ENCODE results near the gene EDIL3.
"Not testable (repeated sequence)": the region's sequence is repeated elsewhere in the genome, so short reads cannot be mapped to it uniquely, and the experiment has no call there.

EDIL3 gene

DNA sequence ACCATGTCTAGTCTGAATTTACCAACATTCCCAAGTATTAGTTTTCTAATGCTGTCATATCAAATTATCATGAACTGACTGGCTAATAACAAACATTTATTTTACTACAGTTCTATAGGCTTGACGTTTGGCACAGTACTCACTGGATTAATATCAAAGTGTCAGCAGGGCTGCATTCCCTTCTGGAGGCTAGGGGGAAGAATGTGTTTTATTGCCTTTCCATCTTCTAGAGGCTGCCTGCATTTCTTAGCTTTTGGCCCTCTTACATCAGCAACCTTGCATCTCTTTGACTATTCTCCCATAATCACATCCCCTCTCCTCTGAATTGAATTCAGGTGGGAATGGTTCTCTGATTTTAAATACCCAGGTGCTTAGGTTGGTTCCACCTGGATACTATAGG, 84.7 kb downstream of the EDIL3 start:
- DNase-seq (ENCODE audit: low read depth), result no peak

DNA sequence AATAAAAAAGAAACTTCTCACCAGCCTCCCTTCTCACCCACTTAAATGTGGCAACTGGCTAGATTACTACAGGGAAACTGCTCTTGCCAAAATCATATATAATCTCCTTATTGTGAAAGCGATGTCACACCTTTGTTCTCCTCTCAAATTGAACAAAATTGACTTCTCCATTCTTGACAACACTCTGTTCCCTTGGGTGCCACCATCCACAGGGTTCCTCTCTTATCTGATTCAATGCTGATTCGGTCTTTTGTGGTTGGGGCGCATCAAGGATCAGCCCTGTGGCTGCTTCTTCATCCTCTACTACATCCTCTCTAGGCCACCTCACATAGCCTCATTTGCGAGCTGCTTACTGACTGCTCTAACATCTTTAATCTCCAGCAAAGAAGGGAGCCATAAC, 86.1 kb downstream of the EDIL3 start:
- no peak for DNase-seq (ENCODE audit: low read depth)

DNA sequence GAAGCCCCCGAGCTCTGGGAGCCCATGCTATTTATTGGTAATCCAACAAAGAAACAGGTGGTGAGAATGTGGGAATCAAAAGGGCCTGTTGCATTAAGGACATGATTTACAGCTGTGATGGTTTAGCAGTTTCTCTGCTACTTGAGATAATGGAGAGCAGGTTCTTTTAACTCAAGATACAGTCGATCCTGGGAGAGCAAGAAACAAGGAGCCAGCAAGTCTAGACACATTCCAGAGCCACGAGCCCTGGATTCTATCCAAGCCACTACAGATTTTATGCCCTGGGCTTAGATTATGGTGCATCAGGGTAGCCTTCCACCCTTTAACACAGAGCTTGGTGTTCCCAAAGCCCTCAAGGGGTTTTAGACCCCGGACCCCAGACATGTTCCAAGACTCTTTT, 87.0 kb downstream of the EDIL3 start:
- DNase-seq (ENCODE audit: low read depth), result not testable (repeated sequence)

DNA sequence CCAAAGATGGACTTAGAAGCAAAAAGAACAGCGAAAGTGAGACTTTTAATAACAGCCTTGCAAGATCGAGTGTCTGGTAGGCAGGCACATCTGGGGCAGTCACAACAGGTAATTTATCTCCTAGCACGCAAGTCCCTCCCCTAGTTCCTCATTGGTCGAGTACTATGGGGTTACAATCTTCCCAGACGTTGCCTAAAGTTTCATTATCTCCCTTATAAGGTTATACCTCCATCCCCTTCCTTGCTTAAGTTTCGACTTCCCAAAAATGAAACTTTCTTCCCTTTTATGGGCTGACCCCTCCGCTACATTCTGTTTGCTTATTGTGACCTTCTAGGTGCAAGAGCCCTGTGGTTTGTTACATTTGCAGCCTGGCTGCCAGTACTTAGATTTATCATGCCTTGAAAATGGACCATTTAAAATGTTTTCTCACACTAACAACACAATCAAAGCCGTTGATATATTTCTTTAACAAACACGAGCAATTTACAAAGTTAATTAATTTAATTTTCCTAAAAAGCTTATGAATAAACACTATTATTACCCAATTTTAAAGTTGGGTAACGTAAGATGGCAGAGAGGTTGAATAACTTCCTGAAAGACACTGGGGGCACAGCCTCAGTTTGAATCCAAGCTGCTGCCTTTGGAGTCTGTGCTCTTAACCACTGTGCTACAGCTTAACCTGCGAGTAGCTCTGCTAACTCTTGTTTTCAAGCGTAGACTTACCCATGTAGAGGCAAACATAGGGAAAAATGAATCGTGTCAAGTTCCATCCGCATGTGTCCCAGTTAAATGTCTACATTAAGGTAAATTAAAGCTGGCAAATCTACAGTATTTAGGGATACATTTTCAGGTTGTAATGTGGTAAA, 91.7 kb downstream of the EDIL3 start:
- DNase-seq (ENCODE audit: low read depth), result no peak

DNA sequence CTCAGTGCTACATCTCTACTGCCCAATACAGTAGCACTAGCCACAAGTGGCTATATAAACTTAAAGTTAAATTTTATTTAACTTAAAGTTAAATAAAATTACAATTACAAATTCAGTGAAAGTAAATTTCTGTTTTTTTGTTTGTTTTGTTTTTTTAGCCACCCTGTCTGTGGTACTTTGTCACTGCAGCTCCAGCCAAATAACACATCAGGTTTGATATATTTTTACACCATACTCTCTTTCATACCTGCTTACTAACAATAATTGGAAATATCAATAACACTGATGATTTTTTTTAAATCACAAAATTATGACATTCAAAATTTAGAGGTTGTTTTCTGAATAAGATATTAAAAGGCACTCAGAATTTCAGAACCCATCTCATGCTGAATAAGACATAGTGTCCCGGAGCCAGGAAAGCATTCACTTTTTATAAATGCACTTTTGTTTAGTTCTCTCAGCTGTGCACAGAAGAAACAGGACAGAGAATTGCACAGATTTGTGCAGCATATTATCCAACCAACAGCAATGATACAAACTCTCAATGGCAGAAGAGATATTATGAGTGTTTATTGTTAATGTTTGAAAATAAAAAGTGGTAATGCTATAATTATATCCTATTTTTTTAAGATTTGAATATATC, 92.6 kb downstream of the EDIL3 start:
- no peak for DNase-seq (ENCODE audit: low read depth)

DNA sequence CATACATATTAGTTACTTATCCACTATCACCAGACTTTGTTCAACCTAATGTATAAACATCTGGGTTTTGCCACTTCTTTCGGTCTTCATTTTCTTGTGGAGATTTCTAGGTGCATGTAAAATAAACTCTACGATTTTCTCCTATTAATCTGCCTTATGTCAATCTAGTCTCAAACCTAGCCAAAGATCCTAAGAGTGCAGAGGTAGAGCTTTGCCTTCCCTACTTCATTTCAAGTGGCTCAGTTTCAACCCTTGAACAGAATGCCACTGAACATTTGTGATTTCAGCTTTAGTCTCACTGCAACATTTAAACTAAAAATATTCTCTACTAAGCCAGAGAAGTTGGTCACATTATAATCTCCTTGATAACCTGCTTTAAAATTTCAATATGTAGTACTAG, 94.0 kb downstream of the EDIL3 start:
- DNase-seq (ENCODE audit: low read depth), result no peak

DNA sequence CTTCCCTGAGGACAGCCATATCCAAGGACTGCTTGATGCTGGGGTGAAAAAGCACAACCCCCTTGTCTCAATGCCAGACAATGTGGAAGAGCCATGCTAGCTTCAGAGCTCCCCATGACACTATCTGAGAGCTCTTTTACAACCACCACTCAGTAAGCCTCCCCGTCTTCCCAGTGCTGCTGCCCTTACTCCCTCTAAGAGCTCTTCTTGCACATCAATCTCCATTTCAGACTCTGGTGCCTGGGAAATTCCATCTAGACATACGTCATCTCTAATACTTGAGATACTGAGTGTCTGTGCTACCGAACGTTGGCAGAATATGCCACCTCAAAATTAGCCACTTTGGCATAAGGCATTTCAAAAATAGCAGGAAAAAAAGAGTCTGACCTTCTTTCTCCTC, 94.5 kb downstream of the EDIL3 start:
- DNase-seq (ENCODE audit: low read depth), result no peak

DNA sequence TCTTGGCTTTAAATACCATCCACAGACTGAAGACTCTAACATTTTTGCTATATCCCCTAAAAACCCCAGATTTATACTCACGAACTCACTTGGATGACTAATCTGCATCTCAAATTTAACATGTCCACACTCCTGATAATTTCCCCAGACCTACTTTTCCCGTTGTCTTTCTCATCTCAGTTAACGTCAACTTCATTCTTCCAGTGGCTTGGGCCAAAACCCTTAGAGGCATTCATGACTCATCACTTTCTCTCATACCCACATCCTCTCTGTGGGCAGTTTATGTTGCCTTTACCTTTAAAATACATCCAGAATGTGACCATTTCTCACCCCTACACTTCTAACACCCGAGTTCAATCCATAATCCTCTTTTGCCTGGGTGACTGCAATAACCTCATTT, 96.7 kb downstream of the EDIL3 start:
- peak; percentile 78 for DNase-seq (ENCODE audit: low read depth)

DNA sequence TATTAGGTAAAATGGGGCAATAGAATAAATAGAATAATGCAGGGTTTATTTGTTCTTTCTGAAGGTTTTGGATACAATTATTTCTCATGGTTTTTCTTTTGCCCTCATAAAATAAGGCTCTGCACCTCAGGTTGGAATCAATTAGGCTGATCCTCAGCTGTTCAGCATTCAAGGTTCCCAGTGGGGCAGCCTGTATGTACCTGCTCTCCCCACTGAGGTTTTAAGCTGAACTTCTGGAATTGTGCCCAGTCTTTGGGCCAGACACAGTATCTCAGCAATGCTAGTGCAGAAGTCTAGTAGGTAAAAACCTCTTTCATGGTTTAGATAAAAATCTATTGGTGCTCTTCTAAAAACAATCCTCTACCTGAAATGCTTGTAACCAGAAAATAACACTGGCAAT, 98.0 kb downstream of the EDIL3 start:
- no peak for DNase-seq (ENCODE audit: low read depth)

DNA sequence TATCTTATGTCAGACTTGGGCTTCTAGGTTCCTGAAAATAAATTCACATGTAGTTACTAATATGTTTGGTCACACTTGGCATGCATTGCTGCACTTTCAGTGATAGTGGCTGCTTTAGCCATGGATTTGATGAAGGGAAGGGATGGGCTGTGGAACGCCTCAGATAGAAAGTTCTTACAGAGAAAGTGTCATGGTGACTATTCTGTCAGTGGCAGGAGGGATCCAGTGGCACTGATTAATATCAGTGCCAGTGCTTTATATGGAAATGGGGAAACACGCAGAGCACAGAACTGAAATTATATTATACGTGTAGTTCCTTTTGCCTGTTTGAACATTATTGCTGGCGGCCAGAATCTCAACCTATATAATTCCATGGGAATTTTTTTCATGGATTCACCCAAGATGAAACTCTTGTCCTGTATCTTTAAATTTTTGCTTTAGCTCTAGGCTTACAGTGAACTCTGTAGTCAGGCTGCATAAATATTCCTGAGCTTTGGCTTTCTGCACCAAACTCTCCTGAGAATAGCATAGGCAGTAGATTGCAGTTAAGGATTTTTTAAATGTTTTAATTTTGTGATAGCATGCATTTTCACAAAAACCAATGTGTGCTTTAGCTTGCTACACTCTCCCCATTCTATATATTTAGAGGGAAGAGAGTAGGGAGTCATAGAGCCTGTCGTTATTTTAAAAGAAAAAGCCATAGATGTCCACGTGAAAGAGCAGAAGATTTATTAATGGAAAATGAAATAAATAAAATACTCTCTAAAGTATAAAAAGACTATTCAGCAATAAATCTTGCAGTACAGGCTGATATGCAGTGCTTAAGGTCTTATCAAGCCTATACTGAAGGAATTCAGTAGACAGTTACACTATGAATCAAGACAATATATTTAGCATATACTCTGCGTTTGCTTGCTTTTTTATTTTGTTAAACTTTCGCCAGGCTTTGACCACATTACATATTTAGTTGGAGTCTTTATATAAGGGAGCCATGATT, 98.7 kb downstream of the EDIL3 start:
- no peak for DNase-seq (ENCODE audit: low read depth)

DNA sequence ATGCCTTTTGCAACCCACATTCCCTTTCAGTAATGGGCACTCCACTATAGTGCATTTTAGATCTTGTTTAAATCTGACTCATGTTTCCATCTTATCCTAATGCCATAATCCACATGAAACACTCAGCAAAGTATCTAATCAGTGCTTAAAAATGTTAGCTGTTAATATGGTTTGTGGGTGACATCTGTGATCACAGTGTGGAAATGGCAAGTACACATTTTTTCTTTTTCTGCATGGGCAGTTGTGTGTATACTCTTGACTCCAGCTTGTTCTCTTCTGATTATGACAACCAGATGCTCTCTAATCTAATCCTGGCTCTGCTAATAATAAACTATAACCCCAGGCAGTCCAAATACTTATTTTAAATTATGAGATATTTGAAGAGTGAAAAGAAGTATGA, 103.3 kb downstream of the EDIL3 start:
- no peak for DNase-seq (ENCODE audit: low read depth)

DNA sequence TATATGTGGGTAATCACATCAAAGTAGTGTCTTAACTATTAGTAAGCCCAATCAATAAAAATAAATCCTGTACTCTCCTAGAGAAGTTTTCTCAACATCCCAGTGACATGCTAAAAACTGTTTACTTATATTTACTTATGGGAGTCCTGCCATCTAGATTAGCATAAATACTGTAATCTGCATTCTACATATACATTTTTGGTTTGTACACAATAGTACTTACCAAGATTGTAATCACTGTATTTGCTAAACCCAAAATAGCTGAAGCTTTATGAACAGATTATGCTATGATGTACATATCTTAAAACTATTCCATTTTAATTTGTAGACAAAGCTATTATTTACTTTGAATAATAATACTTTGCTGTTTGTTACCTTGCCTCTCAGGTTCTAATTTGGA, 105.4 kb downstream of the EDIL3 start:
- no peak for DNase-seq (ENCODE audit: low read depth)

DNA sequence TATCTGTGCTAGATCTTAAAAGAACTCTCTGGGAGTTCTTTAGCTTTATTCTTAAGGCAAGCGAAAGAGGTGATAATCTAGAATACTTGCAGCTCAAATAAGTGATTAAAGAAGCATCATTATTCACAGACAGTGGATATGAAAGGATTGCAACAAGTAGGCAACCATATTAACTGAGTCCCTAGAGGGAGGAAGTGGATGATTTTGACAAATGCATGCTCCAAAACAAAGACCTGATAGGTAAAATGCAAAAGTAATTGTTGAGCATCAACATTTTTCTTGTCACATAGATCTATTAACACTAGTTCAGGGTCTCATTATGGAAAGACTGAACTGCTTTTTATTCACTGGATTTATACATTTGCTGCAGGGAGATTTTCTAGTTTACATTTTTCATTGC, 109.1 kb downstream of the EDIL3 start:
- DNase-seq (ENCODE audit: low read depth), result no peak

DNA sequence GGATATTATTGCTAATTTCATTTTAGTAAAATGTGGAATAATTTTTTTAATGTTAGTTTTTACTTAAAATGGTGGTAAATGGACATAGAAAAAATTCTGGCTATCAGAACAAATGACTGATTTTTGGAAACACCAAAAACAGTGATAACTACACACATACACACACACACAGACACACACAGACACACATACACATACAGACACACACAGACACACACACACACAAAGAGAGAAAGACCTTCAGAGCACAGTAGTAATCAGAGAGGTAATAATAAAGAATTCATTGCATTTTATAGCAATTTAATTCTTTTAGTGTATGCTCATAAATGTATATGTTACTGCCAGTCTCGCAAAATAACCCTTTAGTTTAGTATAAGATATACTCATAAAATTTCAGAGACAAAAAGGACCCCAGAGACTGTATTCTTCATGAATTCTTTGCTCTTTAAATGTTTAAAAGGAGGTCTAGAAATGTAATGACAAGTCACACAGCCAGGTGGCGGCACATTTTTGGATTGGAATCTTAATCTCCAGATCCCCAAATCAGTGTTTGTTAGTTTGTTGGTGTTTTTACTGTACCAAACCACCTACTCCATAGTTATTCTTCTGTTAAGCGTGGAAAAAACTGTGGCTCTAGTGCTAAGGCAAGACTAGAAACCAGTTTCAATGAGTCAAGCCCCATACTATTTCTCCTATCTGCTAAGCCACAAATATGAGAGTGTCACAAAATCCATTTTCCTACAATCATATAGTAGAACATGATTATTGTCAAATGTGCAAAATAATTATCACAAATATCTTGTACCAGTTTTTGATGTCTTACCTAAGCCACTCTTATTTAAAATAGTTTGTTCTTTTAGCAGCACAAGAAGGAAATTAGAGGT, 109.9 kb downstream of the EDIL3 start:
- DNase-seq (ENCODE audit: low read depth), result peak; percentile 26

DNA sequence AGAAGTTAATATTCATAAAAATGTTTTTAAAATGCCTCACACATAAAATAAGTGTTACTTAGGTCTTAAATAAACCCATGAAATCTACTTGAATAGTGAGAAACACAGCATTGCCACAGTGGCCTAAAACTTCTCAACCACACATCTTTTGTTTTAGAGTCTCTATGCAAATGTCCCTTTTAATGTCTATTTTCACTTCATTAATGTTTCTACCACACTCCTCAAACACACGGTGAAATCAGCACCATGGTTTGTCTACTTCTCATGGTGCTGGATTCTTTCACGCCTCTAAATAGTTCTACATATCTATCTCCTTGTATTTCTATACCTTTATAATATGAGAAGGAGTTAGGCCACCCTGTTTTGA, 111.2 kb downstream of the EDIL3 start:
- no peak for DNase-seq (ENCODE audit: low read depth)

DNA sequence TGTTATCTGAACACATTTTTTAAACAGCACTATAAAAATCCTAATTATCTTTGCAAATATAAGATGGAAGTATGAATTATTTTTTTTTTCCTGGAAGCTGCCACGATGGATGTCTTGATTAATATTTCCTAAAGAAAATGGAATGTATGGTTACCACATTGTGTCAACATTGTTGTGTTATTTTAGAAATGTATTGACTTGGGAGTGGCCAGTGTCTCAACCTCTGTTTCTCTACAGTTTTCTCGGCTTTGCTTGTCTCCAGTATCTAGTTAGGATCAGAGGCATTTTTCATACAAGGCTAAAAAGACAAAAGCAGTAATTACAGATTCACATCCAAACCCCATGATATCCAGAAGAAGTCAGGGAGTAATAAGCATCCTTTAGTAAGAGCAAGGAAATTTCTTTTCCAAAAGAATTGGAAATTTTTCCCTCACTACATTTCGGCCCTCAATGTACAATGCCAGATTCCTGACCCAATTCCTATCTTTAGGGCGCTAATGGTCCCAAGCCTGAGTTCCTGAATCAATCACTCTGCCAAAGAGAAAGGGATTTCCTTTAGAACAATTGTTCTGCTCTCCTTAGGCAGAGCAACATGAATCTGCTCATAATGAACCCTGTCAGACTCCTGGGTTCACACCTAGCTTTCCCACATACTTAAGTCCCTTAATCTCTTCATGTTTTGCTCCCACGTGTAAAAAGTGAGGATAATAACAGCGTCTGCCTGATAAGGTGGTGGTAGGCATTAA, 111.7 kb downstream of the EDIL3 start:
- no peak for DNase-seq (ENCODE audit: low read depth)

DNA sequence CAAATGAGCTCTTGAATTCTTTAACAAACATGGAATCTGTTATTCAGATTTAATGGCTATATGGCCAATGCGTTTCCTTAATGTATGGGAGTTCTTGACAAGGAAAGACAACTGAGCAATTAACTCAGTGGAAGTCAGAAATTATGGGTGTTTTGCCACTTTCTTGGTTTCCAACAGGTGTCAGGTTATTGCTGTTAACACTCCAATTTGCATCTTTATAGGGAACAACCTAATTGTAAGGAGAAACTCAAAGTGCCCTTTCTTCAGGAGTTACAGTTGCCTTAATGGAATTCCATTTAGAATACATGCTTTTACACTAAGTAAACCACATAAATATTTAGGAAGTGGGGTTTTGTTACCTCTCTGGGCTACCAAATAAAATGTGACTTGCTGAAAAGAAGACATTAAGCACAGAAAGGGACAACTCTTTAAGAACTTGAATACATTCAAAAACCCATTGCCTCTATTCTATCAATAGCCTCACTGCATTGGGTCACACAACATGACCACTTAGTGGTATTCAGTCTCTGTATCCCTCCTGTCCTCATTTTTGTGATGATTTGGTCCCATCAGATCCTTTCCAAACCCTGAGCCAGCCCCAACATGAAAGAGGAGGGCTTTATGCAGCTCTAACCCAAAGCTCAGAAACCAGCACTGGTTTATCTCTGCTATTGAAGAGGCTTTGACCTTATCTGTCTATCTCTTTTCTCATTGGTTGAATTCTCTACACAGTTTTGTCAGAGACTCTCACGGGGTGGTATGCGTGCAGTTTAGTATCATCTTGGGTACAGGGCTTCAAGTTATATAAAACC, 118.7 kb downstream of the EDIL3 start:
- no peak for DNase-seq (ENCODE audit: low read depth)

DNA sequence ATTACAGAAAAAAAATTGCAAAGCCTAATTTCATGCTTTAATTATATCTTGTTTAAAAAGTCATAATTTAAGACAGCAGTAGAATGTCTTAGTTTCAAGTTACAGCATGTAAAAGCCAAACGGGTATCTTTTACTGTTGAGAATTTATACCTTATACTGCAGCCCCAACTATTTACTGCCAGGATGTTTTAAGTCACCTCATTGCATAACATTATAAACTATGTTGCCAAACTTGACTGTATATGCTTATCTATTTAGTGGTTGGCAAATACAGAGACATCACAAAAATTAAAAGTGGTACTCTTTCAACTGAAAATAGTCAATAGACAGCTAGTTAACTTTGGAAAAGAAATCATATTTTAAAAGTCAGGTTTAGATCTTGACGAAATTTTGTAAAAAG, 119.5 kb downstream of the EDIL3 start:
- no peak for DNase-seq (ENCODE audit: low read depth)

DNA sequence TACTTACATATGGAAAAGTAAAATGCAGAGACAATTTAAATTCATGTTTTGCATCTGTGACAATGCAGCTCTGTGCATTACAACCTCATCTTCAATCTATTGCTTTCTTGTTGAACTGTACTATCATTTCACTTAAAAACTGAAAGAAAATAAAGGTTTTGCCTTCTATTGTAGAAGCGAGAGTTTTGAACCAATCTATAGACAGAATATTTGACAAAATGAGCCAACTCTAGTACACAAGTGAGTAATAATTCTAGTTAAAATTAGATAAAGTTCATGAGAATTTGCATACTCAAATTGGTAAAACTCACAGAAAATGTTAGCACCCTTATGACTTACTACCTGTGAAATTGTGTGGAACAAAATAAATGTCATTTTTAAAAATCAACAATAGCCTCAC, 123.7 kb downstream of the EDIL3 start:
- no peak for DNase-seq (ENCODE audit: low read depth)

DNA sequence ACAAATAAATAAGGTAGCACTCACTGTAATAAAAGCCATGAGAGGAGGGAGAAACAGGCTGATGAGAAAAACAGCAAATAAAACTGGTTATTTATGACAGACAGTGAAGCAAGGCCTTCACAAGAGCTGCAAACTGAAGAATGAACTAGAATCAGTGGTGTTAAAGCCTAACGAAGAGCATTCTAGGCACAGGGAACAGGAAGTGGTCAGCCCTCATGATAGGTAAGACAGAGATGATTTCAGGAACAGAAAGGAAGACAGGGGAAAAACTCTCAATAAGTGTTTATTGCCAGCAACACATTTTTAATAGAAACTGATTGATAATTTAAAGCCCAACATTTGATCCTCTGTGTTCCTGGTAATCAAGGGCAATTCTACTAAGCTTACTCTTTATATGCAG, 124.5 kb downstream of the EDIL3 start:
- no peak for DNase-seq (ENCODE audit: low read depth)
